PC-9 (cell line): Measurements from ENCODE around the gene CHDH. TPM values are rescaled to one million over a fixed set of nuclear protein-coding genes. Genes with fewer than 3 reads are reported as not detected.

Source experiments
- BruUV-seq: library from RNA; stranded (reverse); fragments of 400-500 nt; replicated peaks from 2 replicates; lab custom pipeline; 2021; lab: Mats Ljungman, UMichigan
- CTCF ChIA-PET: fragments of 300-600 bp; sonication (Branson Sonifier 250); formaldehyde crosslinking; loops from one replicate; lab custom pipeline; 2022; ENCODE audit warnings: antibody characterized with exemption; lab: Charles Lee
- POLR2A ChIA-PET: fragments of 300-600 bp; sonication (Branson Sonifier 250); formaldehyde crosslinking; loops from one replicate; lab custom pipeline; 2022; ENCODE audit warnings: antibody characterized with exemption; ENCODE audit not compliant: unreplicated experiment; lab: Charles Lee
- DNase-seq, 2 experiments: peaks; one replicate each; pipeline versions ENCODE4 v3.0.0 to v3.0.0-alpha.2; 2015 to 2022; ENCODE audit warnings: mixed read lengths in 1 of 2
- H2AFZ ChIP-seq: fragments of 200-600 bp; sonication (generic); 2 replicates; pipeline ENCODE4 v1.8.1; 2017; ENCODE audit warnings: antibody characterized with exemption
- H3F3A ChIP-seq: fragments of 200-600 bp; sonication (generic); 2 replicates; pipeline ENCODE4 v1.8.1; 2017; ENCODE audit warnings: antibody characterized with exemption, mild to moderate bottlenecking, low read depth; ENCODE audit not compliant: insufficient read depth
- H3K27ac ChIP-seq: fragments of 200-600 bp; sonication (generic); 2 replicates; pipeline ENCODE4 v1.6.1; 2016; ENCODE audit warnings: mixed run types
- H3K27me3 ChIP-seq: fragments of 200-600 bp; sonication (generic); 2 replicates; pipeline ENCODE4 v1.6.1; 2016; ENCODE audit warnings: low read depth, mixed run types; ENCODE audit not compliant: insufficient read depth
- H3K36me3 ChIP-seq: fragments of 200-600 bp; sonication (generic); 2 replicates; pipeline ENCODE4 v1.6.1; 2016; ENCODE audit warnings: low read depth, mixed run types
- H3K4me1 ChIP-seq: fragments of 200-600 bp; sonication (generic); replicated peaks from 2 replicates; pipeline ENCODE4 v1.6.1; 2016; ENCODE audit warnings: mixed run types; ENCODE audit not compliant: insufficient read depth
- H3K4me2 ChIP-seq: fragments of 200-600 bp; sonication (generic); 2 replicates; pipeline ENCODE4 v1.6.1; 2017; ENCODE audit warnings: mixed run types
- H3K4me3 ChIP-seq: fragments of 200-600 bp; sonication (generic); 2 replicates; pipeline ENCODE4 v1.6.1; 2016; ENCODE audit warnings: mixed run types
- H3K79me2 ChIP-seq: fragments of 200-600 bp; sonication (generic); 2 replicates; pipeline ENCODE4 v1.6.1; 2017; ENCODE audit warnings: low read depth, mixed run types
- H3K9me2 ChIP-seq: fragments of 200-600 bp; sonication (generic); 2 replicates; pipeline ENCODE4 v1.8.1; 2017; ENCODE audit warnings: mild to moderate bottlenecking; ENCODE audit not compliant: insufficient read depth
- H3K9me3 ChIP-seq: fragments of 200-600 bp; sonication (generic); 2 replicates; pipeline ENCODE4 v1.8.1; 2016; ENCODE audit warnings: low read depth; ENCODE audit not compliant: insufficient read depth
- H4K20me1 ChIP-seq: fragments of 200-600 bp; sonication (generic); 2 replicates; pipeline ENCODE4 v1.8.1; 2017; ENCODE audit not compliant: insufficient read depth
- EZH2 ChIP-seq: fragments of 200-600 bp; sonication (generic); IDR thresholded peaks from 2 replicates; pipeline ENCODE4 v1.8.0; 2017; ENCODE audit warnings: antibody characterized with exemption, low read depth
- intact Hi-C: fragments of 100-400 bp; cut with micrococcal nuclease; formaldehyde crosslinking; loops from one replicate; pipeline ENCODE4 v1.10.0; 2022; ENCODE audit not compliant: unreplicated experiment
- total RNA-seq: library from RNA; stranded (reverse); gene quantifications from 2 replicates; pipeline ENCODE4 v1.2.3, GENCODE V29; 2021
- TF ChIP-seq, protein P1 (sequence below): fragments of 200-600 bp; sonication (generic); conservative IDR thresholded peaks from 2 replicates; pipeline ENCODE4 v1.6.1; 2017; ENCODE audit warnings: mixed run types, antibody characterized with exemption, mild to moderate bottlenecking, moderate library complexity

Gene CHDH
- total RNA-seq, 1 experiment from 2014 or later, result not detected

GRCh38 chr3:53865732-53866499 lies 19.7 kb upstream of the CHDH start:
- BruUV-seq, result no TSS peak
- no peak overlapping the region for H3K4me3 ChIP-seq
- TF ChIP-seq, protein P1, sequence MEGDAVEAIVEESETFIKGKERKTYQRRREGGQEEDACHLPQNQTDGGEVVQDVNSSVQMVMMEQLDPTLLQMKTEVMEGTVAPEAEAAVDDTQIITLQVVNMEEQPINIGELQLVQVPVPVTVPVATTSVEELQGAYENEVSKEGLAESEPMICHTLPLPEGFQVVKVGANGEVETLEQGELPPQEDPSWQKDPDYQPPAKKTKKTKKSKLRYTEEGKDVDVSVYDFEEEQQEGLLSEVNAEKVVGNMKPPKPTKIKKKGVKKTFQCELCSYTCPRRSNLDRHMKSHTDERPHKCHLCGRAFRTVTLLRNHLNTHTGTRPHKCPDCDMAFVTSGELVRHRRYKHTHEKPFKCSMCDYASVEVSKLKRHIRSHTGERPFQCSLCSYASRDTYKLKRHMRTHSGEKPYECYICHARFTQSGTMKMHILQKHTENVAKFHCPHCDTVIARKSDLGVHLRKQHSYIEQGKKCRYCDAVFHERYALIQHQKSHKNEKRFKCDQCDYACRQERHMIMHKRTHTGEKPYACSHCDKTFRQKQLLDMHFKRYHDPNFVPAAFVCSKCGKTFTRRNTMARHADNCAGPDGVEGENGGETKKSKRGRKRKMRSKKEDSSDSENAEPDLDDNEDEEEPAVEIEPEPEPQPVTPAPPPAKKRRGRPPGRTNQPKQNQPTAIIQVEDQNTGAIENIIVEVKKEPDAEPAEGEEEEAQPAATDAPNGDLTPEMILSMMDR, result no peak
- TF ChIP-seq EZH2, result no peak
- ChIA-PET POLR2A (no interaction called here), CTCF (no interaction called here)
- H3K4me2 ChIP-seq, result no peak overlapping the region
- H3K27ac ChIP-seq, result no peak overlapping the region
- H3K79me2 ChIP-seq, result no peaks in the 10 kb centered on the region
- no peaks in the 10 kb centered on the region for H4K20me1 ChIP-seq
- no peaks in the 10 kb centered on the region for H3K27me3 ChIP-seq
- intact Hi-C loops, result no loop called here
- no peaks in the 10 kb centered on the region for H3K9me3 ChIP-seq
- no peaks in the 10 kb centered on the region for H3K9me2 ChIP-seq
- H3F3A ChIP-seq, result no peaks in the 10 kb centered on the region
- no peak overlapping the region for H2AFZ ChIP-seq
- no peak for DNase-seq
- no peaks in the 10 kb centered on the region for H3K4me1 ChIP-seq
- H3K36me3 ChIP-seq, result no peaks in the 10 kb centered on the region; the same call in 1 of the 2 replicates

DNA sequence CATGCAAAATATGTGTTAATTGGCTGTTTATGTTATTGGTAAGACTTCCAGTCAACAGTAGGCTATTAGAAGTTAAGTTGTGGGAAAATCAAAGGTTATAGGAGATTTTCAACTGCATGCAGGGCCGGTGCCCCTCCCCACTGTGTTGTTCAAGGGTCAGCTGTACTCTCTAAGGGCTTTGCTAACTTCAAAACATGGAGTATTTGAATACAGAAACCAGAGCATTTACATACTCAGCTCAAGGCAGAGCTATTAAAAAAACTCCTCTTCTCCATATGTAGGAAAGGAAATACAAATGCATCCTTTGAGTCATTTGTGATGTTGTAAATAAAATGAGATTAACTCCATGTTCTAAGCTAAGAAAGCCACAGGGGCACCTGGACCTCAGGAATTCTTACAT lies 16.9 kb upstream of the CHDH start:
- DNase-seq, result no peak
- intact Hi-C loops, result no loop called here
- Histone ChIP-seq H3K4me2 (no peak overlapping the region), H3K79me2 (no peaks in the 10 kb centered on the region), H3K9me3 (no peaks in the 10 kb centered on the region), H3K4me3 (no peak overlapping the region), H4K20me1 (no peaks in the 10 kb centered on the region), H2AFZ (no peak overlapping the region), H3F3A (no peaks in the 10 kb centered on the region), H3K36me3 (no peaks in the 10 kb centered on the region), H3K9me2 (no peaks in the 10 kb centered on the region), H3K4me1 (no peaks in the 10 kb centered on the region), H3K27me3 (no peaks in the 10 kb centered on the region), H3K27ac (no peak overlapping the region)
- ChIA-PET CTCF (interaction anchor here (0.6 kb wide), 1 partner anchor 1451 kb away, joined by 3 read pairs; no protein-coding TSS in a partner anchor), POLR2A (no interaction called here)
- TF ChIP-seq, protein P1, result no peak
- TF ChIP-seq EZH2, result no peak
- no TSS peak for BruUV-seq

DNA sequence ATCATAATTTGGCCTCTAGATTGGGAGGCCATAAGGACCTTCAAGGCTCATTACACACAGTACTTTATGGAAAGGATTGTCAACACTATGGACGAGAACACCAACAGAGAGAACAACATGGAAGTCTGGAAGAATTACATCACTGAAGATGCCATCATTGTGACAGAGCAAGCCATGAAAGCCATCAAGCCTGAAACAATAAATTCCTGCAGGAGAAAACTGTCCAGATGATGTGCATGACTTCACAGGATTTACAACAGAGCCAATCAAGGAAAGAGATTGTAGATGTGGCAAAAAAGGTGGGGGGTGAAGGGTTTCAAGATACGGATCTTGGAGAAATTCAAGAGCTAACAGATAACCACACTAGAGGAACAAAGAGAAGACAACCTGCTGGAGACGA lies 16.0 kb upstream of the CHDH start:
- H3F3A ChIP-seq, result no peaks in the 10 kb centered on the region
- no peaks in the 10 kb centered on the region for H3K79me2 ChIP-seq
- H3K4me3 ChIP-seq, result no peak overlapping the region
- H3K4me2 ChIP-seq, result no peak overlapping the region
- no peak overlapping the region for H2AFZ ChIP-seq
- no peaks in the 10 kb centered on the region for H3K4me1 ChIP-seq
- no peaks in the 10 kb centered on the region for H4K20me1 ChIP-seq
- no peaks in the 10 kb centered on the region for H3K9me2 ChIP-seq
- ChIA-PET POLR2A (no interaction called here), CTCF (no interaction called here)
- H3K27ac ChIP-seq, result no peak overlapping the region
- intact Hi-C loops, result no loop called here
- no peak for DNase-seq
- no peaks in the 10 kb centered on the region for H3K27me3 ChIP-seq
- H3K9me3 ChIP-seq, result no peaks in the 10 kb centered on the region
- H3K36me3 ChIP-seq, result no peaks in the 10 kb centered on the region
- TF ChIP-seq, protein P1, result no peak
- no peak for TF ChIP-seq EZH2
- no TSS peak for BruUV-seq
